LNCaP clone FGC (cell line): Measurements from ENCODE around the gene CDCP1.

Source experiments
- DNase-seq: peaks from one replicate; pipeline ENCODE4 v3.0.0-alpha.2; 2011; ENCODE audit warnings: low read depth
- H3K4me3 ChIP-seq: 2 replicates; pipeline ENCODE4 v1.5.1; 2011; ENCODE audit warnings: mild to moderate bottlenecking, low read depth, low read length, control low read depth
- CTCF ChIP-seq: IDR thresholded peaks from 2 replicates; pipeline ENCODE4 v1.5.1; 2012; ENCODE audit warnings: mild to moderate bottlenecking; ENCODE audit not compliant: control insufficient read depth, insufficient read depth; ENCODE audit errors: extremely low read depth

The CDCP1 gene

GRCh38 chr3:45066109-45066801, 79.9 kb downstream of the CDCP1 start:
- no peak for DNase-seq
- no peak overlapping the region for H3K4me3 ChIP-seq
- TF ChIP-seq CTCF = no peak

DNA sequence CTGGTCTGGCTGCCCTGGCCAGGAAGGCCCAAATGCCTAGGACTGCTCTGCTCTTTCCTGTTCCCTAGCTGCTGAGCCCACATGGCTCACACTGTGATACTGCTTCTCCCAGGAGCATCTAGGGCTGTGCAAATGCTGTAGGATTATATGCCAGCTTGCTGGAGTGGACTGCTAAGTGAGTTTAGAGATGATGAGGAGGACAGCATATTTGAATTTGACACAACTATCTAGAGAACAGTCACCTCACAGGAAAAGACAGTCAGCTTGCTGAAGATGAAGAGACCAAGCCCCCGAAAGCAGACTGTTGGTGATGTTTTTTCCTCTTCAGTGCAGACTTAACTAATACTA, 80.8 kb downstream of the CDCP1 start:
- DNase-seq = no peak
- H3K4me3 ChIP-seq = no peak overlapping the region
- TF ChIP-seq CTCF = no peak

- no peak overlapping the region for H3K4me3 ChIP-seq
- no peak for DNase-seq
- TF ChIP-seq CTCF = no peak
Observed at GRCh38 chr3:45064512-45065372, 81.4 kb downstream of the CDCP1 start.

- TF ChIP-seq CTCF = no peak
Observed at GRCh38 chr3:45062697-45063070, 83.5 kb downstream of the CDCP1 start.

DNA sequence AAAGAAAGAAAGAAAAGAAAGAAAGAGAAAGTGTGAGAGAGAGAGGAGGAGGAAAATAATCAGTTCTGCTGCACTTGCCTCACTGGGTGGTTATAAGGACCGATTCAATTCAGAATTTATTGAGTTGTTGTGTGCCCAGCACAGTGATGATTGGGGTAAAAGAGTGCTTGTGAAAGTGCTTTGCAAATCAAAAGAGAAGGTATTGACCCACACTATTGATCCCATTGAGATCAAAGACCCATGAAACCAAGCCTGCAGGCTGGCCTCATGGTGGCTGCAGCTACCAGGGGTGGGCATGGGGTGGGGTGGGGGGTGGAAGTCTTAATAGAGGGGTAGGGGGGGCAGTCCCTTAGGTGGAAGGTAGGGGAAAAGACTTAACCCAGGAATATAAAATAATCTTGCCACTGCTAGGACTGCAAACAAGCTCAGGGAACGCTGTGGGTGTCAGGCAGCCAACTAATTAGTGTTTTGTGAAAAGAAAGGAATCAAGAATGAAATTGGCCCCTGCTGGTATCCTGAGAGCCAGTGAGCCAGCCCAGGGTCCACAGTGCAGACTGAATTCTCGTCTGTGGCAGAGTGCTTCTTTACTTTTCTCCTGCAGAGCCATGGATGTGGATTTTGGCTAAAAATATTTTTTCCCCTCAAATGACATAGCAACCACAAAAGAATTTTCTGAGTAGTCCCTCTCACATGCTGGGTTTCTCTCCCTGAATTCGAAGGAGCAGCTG, 85.8 kb downstream of the CDCP1 start:
- no peak overlapping the region for H3K4me3 ChIP-seq
- no peak for TF ChIP-seq CTCF
- no peak for DNase-seq

More at GRCh38 chr3:45062697-45063070, 83.5 kb downstream of the CDCP1 start:
- DNase-seq = no peak
- H3K4me3 ChIP-seq = no peak overlapping the region

GRCh38 chr3:45059132-45059531, 87.0 kb downstream of the CDCP1 start:
- no peak overlapping the region for H3K4me3 ChIP-seq
- TF ChIP-seq CTCF = no peak
- DNase-seq = no peak
